ENCODE measurements around the gene PDCL2. TPM values are rescaled to one million over a fixed set of nuclear protein-coding genes. Genes with fewer than 3 reads are reported as not detected.

PDCL2 gene
- total RNA-seq, 2 donors from 2014 or later = not detected

DNA sequence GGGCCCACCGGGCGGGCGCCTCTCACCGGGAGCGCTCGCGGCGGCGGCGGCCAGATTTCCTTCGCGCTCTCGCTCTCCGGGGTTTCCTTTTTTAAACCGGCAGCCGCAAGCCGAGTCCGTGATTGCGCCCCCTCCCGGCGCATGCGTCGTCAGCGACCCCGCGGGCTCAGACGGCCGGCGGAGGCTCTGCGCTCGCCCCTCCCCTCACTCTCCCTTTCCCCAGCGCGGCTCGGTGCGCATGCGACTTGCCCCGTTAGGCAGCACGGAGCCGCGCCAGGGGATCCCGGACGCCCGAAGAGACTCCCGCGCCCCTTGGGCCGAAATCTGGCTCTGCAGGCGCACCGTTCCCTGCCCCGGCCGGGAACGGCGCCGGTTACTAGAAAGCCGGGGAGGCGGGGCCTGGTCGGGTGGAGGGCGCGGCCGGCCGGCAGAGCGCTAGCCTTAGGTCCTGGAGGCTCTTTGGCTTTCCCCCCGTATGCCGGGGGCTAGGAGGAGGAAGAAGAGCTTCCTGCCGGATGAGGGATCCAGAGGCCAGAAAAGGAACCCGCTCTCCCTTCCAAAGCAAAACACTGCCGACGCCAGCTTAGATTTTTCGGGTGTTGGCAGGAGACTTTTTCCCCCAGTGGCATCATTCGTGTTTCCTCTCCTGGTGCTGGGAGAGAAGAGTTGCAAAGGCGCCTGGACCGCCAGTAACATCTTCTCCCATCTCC, 45.1 kb downstream of the PDCL2 start, which contains the start of gene CLOCK:
Gene CLOCK, minus strand, starts transcription at position 154 of the 710 bp plus-strand sequence. CDS start 64,124 bp downstream, outside the sequence.
- peak within 1 kb of the TSS; percentile 92 for H3K4me3 ChIP-seq
- H3K27me3 ChIP-seq (replicated peaks; ENCODE audit: insufficient read depth) = no peaks in the 10 kb centered on the region
- peak within 1 kb of the TSS; percentile 95 to 96 for H3K27ac ChIP-seq
- TF ChIP-seq, protein P1, sequence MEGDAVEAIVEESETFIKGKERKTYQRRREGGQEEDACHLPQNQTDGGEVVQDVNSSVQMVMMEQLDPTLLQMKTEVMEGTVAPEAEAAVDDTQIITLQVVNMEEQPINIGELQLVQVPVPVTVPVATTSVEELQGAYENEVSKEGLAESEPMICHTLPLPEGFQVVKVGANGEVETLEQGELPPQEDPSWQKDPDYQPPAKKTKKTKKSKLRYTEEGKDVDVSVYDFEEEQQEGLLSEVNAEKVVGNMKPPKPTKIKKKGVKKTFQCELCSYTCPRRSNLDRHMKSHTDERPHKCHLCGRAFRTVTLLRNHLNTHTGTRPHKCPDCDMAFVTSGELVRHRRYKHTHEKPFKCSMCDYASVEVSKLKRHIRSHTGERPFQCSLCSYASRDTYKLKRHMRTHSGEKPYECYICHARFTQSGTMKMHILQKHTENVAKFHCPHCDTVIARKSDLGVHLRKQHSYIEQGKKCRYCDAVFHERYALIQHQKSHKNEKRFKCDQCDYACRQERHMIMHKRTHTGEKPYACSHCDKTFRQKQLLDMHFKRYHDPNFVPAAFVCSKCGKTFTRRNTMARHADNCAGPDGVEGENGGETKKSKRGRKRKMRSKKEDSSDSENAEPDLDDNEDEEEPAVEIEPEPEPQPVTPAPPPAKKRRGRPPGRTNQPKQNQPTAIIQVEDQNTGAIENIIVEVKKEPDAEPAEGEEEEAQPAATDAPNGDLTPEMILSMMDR (IDR thresholded peaks at IDR 0.05) = peak; percentile 53
- DNase-seq (ENCODE audit: low spot score) (peak; percentile 46), ATAC-seq (ENCODE audit: insufficient number of reproducible peaks, low FRiP score, low read depth) (peak; percentile 75)
- peaks cover 2 to 21% of the 10 kb centered on the region in 2 donors for H3K4me1 ChIP-seq (ENCODE audit: control insufficient read depth in 1 of 2, low read depth in 2 of 2)
- H3K36me3 ChIP-seq = no peaks in the 10 kb centered on the region
- H3K9me3 ChIP-seq = no peaks in the 10 kb centered on the region

DNA sequence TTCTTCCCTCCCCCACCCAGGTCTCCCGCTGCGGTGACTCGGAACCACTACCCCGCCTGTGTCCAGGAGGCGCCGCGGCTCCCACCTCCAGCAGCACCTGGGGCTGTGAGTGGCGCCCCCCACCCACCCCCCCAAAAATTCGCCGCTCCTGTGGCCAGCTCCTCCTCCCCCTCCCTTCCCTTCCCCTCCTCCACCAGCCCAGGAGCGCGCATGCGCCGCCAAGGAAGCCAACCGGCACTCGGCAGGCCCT, 45.6 kb downstream of the PDCL2 start:
- H3K27ac ChIP-seq = peak overlapping the region; percentile 95 to 96
- peaks cover 2 to 21% of the 10 kb centered on the region in 2 donors for H3K4me1 ChIP-seq (ENCODE audit: control insufficient read depth in 1 of 2, low read depth in 2 of 2)
- TF ChIP-seq, protein P1 (IDR thresholded peaks at IDR 0.05) = no peak
- no peaks in the 10 kb centered on the region for H3K27me3 ChIP-seq (replicated peaks; ENCODE audit: insufficient read depth)
- H3K4me3 ChIP-seq = peak overlapping the region; percentile 92
- no peaks in the 10 kb centered on the region for H3K9me3 ChIP-seq
- DNase-seq (ENCODE audit: low spot score) = no peak
- no peaks in the 10 kb centered on the region for H3K36me3 ChIP-seq
- ATAC-seq (ENCODE audit: insufficient number of reproducible peaks, low FRiP score, low read depth) = peak; percentile 54

DNA sequence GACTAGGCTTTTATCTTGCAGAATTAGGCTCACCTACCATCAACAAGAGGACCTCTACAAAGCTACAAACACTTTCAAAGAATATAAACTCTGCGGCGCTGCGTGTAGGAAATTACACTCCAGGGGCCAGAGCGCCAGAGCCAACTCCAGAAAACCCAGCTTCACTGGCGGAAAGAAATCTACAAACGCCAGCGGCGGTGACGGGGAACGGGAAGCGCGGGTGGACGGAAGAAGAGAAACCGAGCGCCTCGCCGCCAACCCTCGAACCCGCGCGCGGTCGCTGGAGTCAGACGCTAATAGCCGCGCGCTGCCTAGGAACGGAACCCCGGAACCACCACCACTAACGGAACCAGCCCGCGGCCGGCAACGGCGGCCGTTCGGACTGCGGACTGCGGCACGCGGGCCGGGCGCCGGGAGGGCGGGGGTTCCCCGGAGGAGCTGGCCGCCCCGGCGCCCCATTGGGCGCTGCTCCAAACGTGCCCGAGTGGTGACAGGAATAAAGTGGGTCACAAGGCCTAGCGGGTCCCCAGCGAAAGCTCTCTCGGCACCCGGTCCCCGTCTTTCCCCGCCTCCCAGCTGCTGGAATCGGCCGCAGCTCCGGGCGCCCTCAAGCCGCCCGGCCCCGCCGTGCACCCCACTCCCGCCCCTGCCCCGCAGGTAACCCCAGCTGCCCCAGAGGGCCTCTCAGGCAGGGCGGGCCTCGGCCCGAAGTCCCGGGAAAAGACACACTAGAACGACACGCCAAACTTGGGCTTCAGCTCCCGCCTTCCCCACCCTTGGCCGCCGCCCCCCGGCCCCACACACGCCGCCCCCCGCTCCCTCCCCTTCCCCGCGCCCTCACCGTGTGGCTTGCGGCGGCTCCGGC, 46.2 kb downstream of the PDCL2 start:
- no peaks in the 10 kb centered on the region for H3K36me3 ChIP-seq
- DNase-seq (ENCODE audit: low spot score) = peak; percentile 24
- H3K9me3 ChIP-seq = no peaks in the 10 kb centered on the region
- H3K4me3 ChIP-seq = peak overlapping the region; percentile 92
- H3K27me3 ChIP-seq (replicated peaks; ENCODE audit: insufficient read depth) = no peaks in the 10 kb centered on the region
- H3K4me1 ChIP-seq (ENCODE audit: control insufficient read depth in 1 of 2, low read depth in 2 of 2) = peaks cover 2 to 21% of the 10 kb centered on the region in 2 donors
- TF ChIP-seq, protein P1 (IDR thresholded peaks at IDR 0.05) = no peak
- H3K27ac ChIP-seq = peak overlapping the region; percentile 95 to 96
- peak; percentile 50 for ATAC-seq (ENCODE audit: insufficient number of reproducible peaks, low FRiP score, low read depth)

DNA sequence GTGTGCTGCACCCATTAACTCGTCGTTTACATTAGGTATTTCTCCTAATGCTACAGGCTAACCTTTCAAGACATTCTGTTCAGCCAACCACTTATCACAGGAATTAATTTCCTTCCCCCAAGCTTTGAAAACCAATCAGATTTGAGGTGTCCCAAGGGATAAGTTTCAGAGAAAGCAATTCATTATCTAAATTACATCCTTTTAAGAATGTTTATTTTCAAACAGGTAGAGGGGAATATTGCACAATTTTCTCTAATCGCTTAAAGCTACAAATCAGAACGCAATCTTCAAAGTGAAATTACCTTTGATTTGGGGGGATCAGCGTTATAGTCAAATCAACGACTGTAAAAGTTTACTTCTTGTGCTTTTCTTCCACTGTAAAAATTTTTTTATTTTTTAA, 46.9 kb downstream of the PDCL2 start:
- Histone ChIP-seq H3K4me1 (ENCODE audit: control insufficient read depth in 1 of 2, low read depth in 2 of 2) (peaks cover 2 to 21% of the 10 kb centered on the region in 2 donors), H3K9me3 (no peaks in the 10 kb centered on the region), H3K27me3 (replicated peaks; ENCODE audit: insufficient read depth) (no peaks in the 10 kb centered on the region), H3K27ac (peak overlapping the region; percentile 95 to 96), H3K36me3 (no peaks in the 10 kb centered on the region), H3K4me3 (peak overlapping the region; percentile 92)
- ATAC-seq (ENCODE audit: insufficient number of reproducible peaks, low FRiP score, low read depth) (no peak), DNase-seq (ENCODE audit: low spot score) (no peak)
- TF ChIP-seq, protein P1 (IDR thresholded peaks at IDR 0.05) = no peak

DNA sequence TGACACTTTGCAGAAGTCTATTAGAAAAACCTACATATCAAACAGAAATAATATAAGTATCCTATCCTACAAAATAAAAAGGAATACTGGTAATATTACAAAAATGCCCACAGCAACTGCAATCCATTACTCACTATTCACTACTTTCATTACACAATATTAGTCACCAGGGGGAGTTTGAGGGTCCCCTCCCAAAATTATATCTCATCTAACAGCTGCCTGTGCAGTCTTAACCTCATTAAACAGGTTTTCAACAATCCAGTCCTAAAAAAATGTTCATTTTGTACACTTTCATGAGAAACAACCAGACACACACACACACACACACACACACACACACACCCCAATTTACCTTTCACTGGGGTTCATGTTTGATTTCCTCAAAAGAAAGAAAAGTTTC, 48.2 kb downstream of the PDCL2 start:
- H3K36me3 ChIP-seq = no peaks in the 10 kb centered on the region
- H3K4me1 ChIP-seq (ENCODE audit: control insufficient read depth in 1 of 2, low read depth in 2 of 2) = peaks cover 2 to 21% of the 10 kb centered on the region in 2 donors
- H3K9me3 ChIP-seq = no peaks in the 10 kb centered on the region

More for the DNA sequence above, 48.2 kb downstream of the PDCL2 start:
- no peak for DNase-seq (ENCODE audit: low spot score)
- H3K27me3 ChIP-seq (replicated peaks; ENCODE audit: insufficient read depth) = no peaks in the 10 kb centered on the region
- no peak for ATAC-seq (ENCODE audit: insufficient number of reproducible peaks, low FRiP score, low read depth)
- no peak overlapping the region for H3K4me3 ChIP-seq
- H3K27ac ChIP-seq = no peak overlapping the region
- TF ChIP-seq, protein P1 (IDR thresholded peaks at IDR 0.05) = no peak
